ENCODE data around the gene PPP6R2. TPM values are rescaled to one million over a fixed set of nuclear protein-coding genes. Genes with fewer than 3 reads are reported as not detected.

The PPP6R2 gene
- total and polyA plus RNA-seq, 2 of the 8 experiments (the other 6 are each of a cell fraction or from before 2014, with no cell fraction given): 25.0 to 32.2 TPM

DNA sequence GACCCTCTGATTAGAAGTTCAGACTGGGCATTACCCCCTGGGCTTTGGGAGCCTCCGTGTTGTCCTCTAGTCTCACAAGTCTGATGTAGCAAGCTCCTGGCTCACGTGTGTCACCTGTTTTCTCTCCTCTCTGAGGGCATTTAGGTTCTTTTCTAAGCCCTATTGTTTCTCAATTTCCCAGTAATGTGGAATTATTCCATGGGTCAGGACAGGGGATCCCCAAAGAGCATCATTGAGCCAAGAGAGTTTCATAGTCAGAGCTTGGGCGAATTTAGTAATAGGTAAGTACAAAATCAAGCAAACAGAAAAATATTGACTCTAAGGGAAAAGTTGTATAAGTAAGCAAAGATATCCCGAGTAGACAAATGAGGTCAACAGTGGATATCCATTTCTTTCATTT lies 57.3 kb downstream of the PPP6R2 start:
- WGBS, 2 experiments (ENCODE audit: extremely low coverage in 1 of 2, insufficient coverage in 1 of 2, insufficient read length in 1 of 2, insufficient replicate concordance in 2 of 2, low coverage in 1 of 2, low lambda C conversion rate in 2 of 2, missing lambda C conversion rate in 1 of 2): 87% methylated on average over 4 of the region's 4 CpGs; no CpG with 5 or more reads in 1 of the 2 experiments
- no peak overlapping the region for H2BK20ac ChIP-seq (ENCODE audit: low read length)
- H3K14ac ChIP-seq (ENCODE audit: insufficient read length): no peak overlapping the region
- no peak overlapping the region for H3K27ac ChIP-seq (ENCODE audit: low read depth, low read length)
- ChIA-PET POLR2A (ENCODE audit: partially characterized antibody) (interaction anchor here (1.0 kb wide), 1 partner anchor 32 kb away, joined by 3 read pairs; no protein-coding TSS in a partner anchor), CTCF (ENCODE audit: partially characterized antibody) (interaction anchor here (0.7 to 2.3 kb wide), 19 partner anchors 7 to 291 kb away, joined by 3 to 10 read pairs (median 4); partner anchors contain the start of gene HDAC10)
- H3K4me2 ChIP-seq (ENCODE audit: insufficient read depth in 1 of 2, low read depth in 2 of 2, low read length in 2 of 2): no peak overlapping the region
- peaks cover 2% of the 10 kb centered on the region; the same call in 1 of the 2 replicates for H3K79me1 ChIP-seq (ENCODE audit: low read depth, low read length)
- TF ChIP-seq KDM1A (IDR thresholded peaks at IDR 0.05; ENCODE audit: borderline replicate concordance, low read length) (no peak), CHD2 (IDR thresholded peaks at IDR 0.05; ENCODE audit: low read length) (no peak), SP2 (IDR thresholded peaks at IDR 0.05; ENCODE audit: low read length) (no peak), HDAC2 (IDR thresholded peaks at IDR 0.05; ENCODE audit: borderline replicate concordance in 1 of 2, low read depth in 2 of 2, low read length in 2 of 2) (no peak), RAD21 (IDR thresholded peaks at IDR 0.05 in 1 of 2, conservative IDR thresholded peaks at IDR 0.05 in 1 of 2; ENCODE audit: low read depth in 2 of 2, low read length in 2 of 2) (no peak), PHF8 (conservative IDR thresholded peaks at IDR 0.05; ENCODE audit: low read depth, low read length) (no peak), SUZ12 (IDR thresholded peaks at IDR 0.05; ENCODE audit: low read length) (no peak), CHD1 (IDR thresholded peaks at IDR 0.05; ENCODE audit: low read depth, low read length) (no peak), BRCA1 (IDR thresholded peaks at IDR 0.05; ENCODE audit: low read depth, low read length) (no peak), MAFK (IDR thresholded peaks at IDR 0.05; ENCODE audit: low read depth, low read length) (no peak), E2F6 (IDR thresholded peaks at IDR 0.05) (no peak), YY1 (IDR thresholded peaks at IDR 0.05; ENCODE audit: low read depth, low read length) (no peak)
- no peak overlapping the region for H2BK5ac ChIP-seq (ENCODE audit: low read depth, low read length)
- H2AFZ ChIP-seq (ENCODE audit: low read length): no peak overlapping the region
- H3K23ac ChIP-seq (ENCODE audit: insufficient read length): no peak overlapping the region
- peaks cover 0 to 2% (median 0%) of the 10 kb centered on the region in 4 experiments; a peak in 4 of 8 replicates for H3K36me3 ChIP-seq (ENCODE audit: control insufficient read depth in 2 of 4, insufficient read depth in 4 of 4, low read length in 3 of 4)
- H2BK15ac ChIP-seq (ENCODE audit: low read length): no peak overlapping the region
- no peaks in the 10 kb centered on the region for H3K23me2 ChIP-seq (ENCODE audit: low read depth, low read length)
- H4K91ac ChIP-seq (replicated peaks; ENCODE audit: insufficient read length, low read length): no peak overlapping the region
- no peaks in the 10 kb centered on the region for H3K79me2 ChIP-seq (ENCODE audit: control insufficient read depth in 1 of 2, insufficient read depth in 2 of 2, low read length in 2 of 2)
- H4K20me1 ChIP-seq (replicated peaks in 1 of 2; ENCODE audit: control insufficient read depth in 1 of 2, insufficient read depth in 2 of 2, low read length in 2 of 2): peaks cover 0 to 5% of the 10 kb centered on the region in 2 experiments
- H4K8ac ChIP-seq (ENCODE audit: extremely low read depth, insufficient read depth, low read length): no peak overlapping the region
- FAIRE-seq (no peak), DNase-seq (ENCODE audit: low read depth in 1 of 2, low spot score in 2 of 2) (no peak)
- no peak overlapping the region for H3K4me3 ChIP-seq (ENCODE audit: extremely low read depth in 1 of 4, insufficient read depth in 2 of 4, low read depth in 3 of 4, low read length in 4 of 4)
- no peak overlapping the region for H3K18ac ChIP-seq (ENCODE audit: extremely low read depth, low read length)
- no peak overlapping the region for H2BK120ac ChIP-seq (replicated peaks; ENCODE audit: low read depth, low read length)
- H3K9ac ChIP-seq (replicated peaks in 1 of 4; ENCODE audit: extremely low read depth in 1 of 4, low read depth in 3 of 4, low read length in 3 of 4): no peak overlapping the region
- H3K56ac ChIP-seq (replicated peaks; ENCODE audit: insufficient read length, low read depth, low read length): no peak overlapping the region
- H3K4ac ChIP-seq (replicated peaks; ENCODE audit: insufficient read length, low read depth, low read length): no peak overlapping the region
- no peaks in the 10 kb centered on the region for H3K9me3 ChIP-seq (ENCODE audit: insufficient read depth in 2 of 2, low read depth in 1 of 2, low read length in 1 of 2)
- H4K5ac ChIP-seq (ENCODE audit: insufficient read length, low read depth, low read length): no peak overlapping the region
- no peak overlapping the region for H2BK12ac ChIP-seq (ENCODE audit: low read depth, low read length)
- H3K4me1 ChIP-seq (replicated peaks in 1 of 4; ENCODE audit: control insufficient read depth in 3 of 4, insufficient read depth in 4 of 4, low read length in 3 of 4): peaks cover 0 to 13% (median 3%) of the 10 kb centered on the region in 4 experiments; a peak in 5 of 7 replicates
- no peak overlapping the region for H2AK5ac ChIP-seq (ENCODE audit: low read depth, low read length)
- no peaks in the 10 kb centered on the region for H3K27me3 ChIP-seq (replicated peaks in 1 of 4; ENCODE audit: control insufficient read depth in 3 of 4, extremely low read depth in 1 of 4, insufficient read depth in 3 of 4, low read length in 3 of 4)
